GM21619 (cell line): Measurements from ENCODE around the gene MEGF6.
"Not testable (repeated sequence)": the region's sequence is repeated elsewhere in the genome, so short reads cannot be mapped to it uniquely, and the experiment has no call there.

ENCODE experiments used
- ATAC-seq: cut with Tn5 transposase; IDR thresholded peaks from one replicate; pipeline ENCODE4 v1.9.1; 2021; ENCODE audit not compliant: unreplicated experiment

The MEGF6 gene

GRCh38 chr1:3630161-3630611, 18.9 kb upstream of the MEGF6 start:
- no peak for ATAC-seq

GRCh38 chr1:3629561-3630160, 18.4 kb upstream of the MEGF6 start:
- no peak for ATAC-seq

- no peak for ATAC-seq
These were observed 17.1 kb upstream of the MEGF6 start for GRCh38 chr1:3628445-3628844.

GRCh38 chr1:3627515-3628253, 16.4 kb upstream of the MEGF6 start:
- no peak for ATAC-seq

- no peak for ATAC-seq
These were observed 14.7 kb upstream of the MEGF6 start for GRCh38 chr1:3626025-3626424.

- ATAC-seq = peak; percentile 9
These were observed 14.0 kb upstream of the MEGF6 start for GRCh38 chr1:3625151-3625907.

GRCh38 chr1:3624200-3625136, 13.2 kb upstream of the MEGF6 start, which contains the start of gene TPRG1L:
TPRG1L (plus strand) TSS chr1:3625015; CDS start chr1:3625073, 58 bp downstream.
- peak; percentile 93 for ATAC-seq

- ATAC-seq = no peak
These were observed 12.3 kb upstream of the MEGF6 start for GRCh38 chr1:3623441-3624199.

- ATAC-seq = not testable (repeated sequence)
These were observed 10.8 kb upstream of the MEGF6 start for GRCh38 chr1:3622102-3622501.

- not testable (repeated sequence) for ATAC-seq
These were observed 9.9 kb upstream of the MEGF6 start for GRCh38 chr1:3621151-3621671.

- no peak for ATAC-seq
These were observed 9.4 kb upstream of the MEGF6 start for GRCh38 chr1:3620708-3621107.

GRCh38 chr1:3618881-3619671, 7.8 kb upstream of the MEGF6 start:
- ATAC-seq = no peak

GRCh38 chr1:3618531-3618880, 7.2 kb upstream of the MEGF6 start:
- ATAC-seq = no peak

GRCh38 chr1:3617806-3618345, 6.6 kb upstream of the MEGF6 start:
- ATAC-seq = no peak

- ATAC-seq = no peak
These were observed 5.6 kb upstream of the MEGF6 start for GRCh38 chr1:3616861-3617260.

GRCh38 chr1:3614755-3615742, 3.7 kb upstream of the MEGF6 start:
- no peak for ATAC-seq

GRCh38 chr1:3612123-3612522, 815 bp upstream of the MEGF6 start:
- ATAC-seq = no peak
